Uterus (tissue), 2 donors: ENCODE measurements around the gene DOCK4.

Experiments
- CTCF ChIP-seq, 4 experiments: fragments of 200-600 bp in 2 of 4; fragments of 450-650 bp in 2 of 4; sonication (generic) in 2 of 4; IDR thresholded peaks; one replicate each; pipeline ENCODE4 v1.5.1; 2016 to 2019; ENCODE audit warnings: antibody characterized with exemption in 4 of 4, mild to moderate bottlenecking in 2 of 4, moderate library complexity in 1 of 4
- POLR2A ChIP-seq, 2 donors: fragments of 450-650 bp; IDR thresholded peaks; one replicate each; pipeline ENCODE4 v1.6.1; 2016; ENCODE audit warnings: antibody characterized with exemption in 2 of 2, mild to moderate bottlenecking in 1 of 2, moderate library complexity in 1 of 2

DNA sequence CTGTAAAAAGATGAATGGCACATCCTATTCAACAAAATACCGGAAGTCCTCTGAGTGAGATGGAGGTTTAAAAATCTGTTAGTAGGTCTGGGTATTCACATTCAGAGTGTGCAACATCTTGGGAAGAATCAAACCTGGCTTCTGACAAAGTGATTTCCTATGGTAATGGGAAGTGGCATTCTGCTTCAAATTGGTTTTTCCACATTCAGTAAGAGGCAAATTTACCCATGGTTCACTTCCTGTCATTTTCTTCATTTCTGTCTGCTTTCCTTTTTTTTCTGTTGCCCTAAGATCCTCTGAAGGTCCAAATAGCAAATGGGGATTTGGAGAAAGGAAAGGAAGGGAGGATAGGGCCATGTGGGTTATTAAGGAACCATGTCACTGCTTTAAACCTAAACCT, 218.3 kb downstream of the DOCK4 start:
- TF ChIP-seq CTCF (IDR thresholded peaks at IDR 0.05) (no peak), POLR2A (IDR thresholded peaks at IDR 0.05) (no peak)
